Measurements from ENCODE around the gene P2RX5. TPM values are rescaled to one million over a fixed set of nuclear protein-coding genes. Genes with fewer than 3 reads are reported as not detected.

The P2RX5 gene
- total RNA-seq, 1 experiment from 2014 or later = 8.8 TPM

- POLR2A ChIA-PET = no interaction called here
- DNase-seq (ENCODE audit: low spot score) (no peak), ATAC-seq (no peak)
- peaks cover 54% of the 10 kb centered on the region for H3K36me3 Mint-ChIP-seq
- H3K4me3 Mint-ChIP-seq = no peak overlapping the region
- H3K27ac Mint-ChIP-seq = no peak overlapping the region
- no peaks in the 10 kb centered on the region for H3K9me3 Mint-ChIP-seq
- no peaks in the 10 kb centered on the region for H3K4me1 Mint-ChIP-seq
- CTCF ChIA-PET = interaction anchor here (0.8 to 1.8 kb wide), 2 partner anchors 25 to 579 kb away, joined by 3 to 7 read pairs; no protein-coding TSS in a partner anchor
- TF ChIP-seq ZNF232 (CRISPR knock-in tag; IDR thresholded peaks at IDR 0.05) (no peak), FOXP4 (CRISPR knock-in tag; IDR thresholded peaks at IDR 0.05) (no peak), NFATC4 (CRISPR knock-in tag; IDR thresholded peaks at IDR 0.05) (no peak), AFF4 (CRISPR knock-in tag; IDR thresholded peaks at IDR 0.05; ENCODE audit: borderline replicate concordance) (no peak), ZNF671 (CRISPR knock-in tag; IDR thresholded peaks at IDR 0.05) (no peak), PRDM15 (CRISPR knock-in tag; IDR thresholded peaks at IDR 0.05) (no peak), TP53 (CRISPR knock-in tag; IDR thresholded peaks at IDR 0.05) (no peak), ZNF281 (CRISPR knock-in tag; IDR thresholded peaks at IDR 0.05) (no peak), TCF7 (CRISPR knock-in tag; IDR thresholded peaks at IDR 0.05; ENCODE audit: low read depth) (no peak), FOXK1 (CRISPR knock-in tag; IDR thresholded peaks at IDR 0.05) (no peak), MYBL2 (CRISPR knock-in tag; IDR thresholded peaks at IDR 0.05) (no peak), SMAD3 (CRISPR knock-in tag; IDR thresholded peaks at IDR 0.05; ENCODE audit: borderline replicate concordance) (no peak), ESRRA (CRISPR knock-in tag; IDR thresholded peaks at IDR 0.05; ENCODE audit: borderline replicate concordance) (no peak), CREM (CRISPR knock-in tag; IDR thresholded peaks at IDR 0.05) (no peak)
- H3K27me3 Mint-ChIP-seq (ENCODE audit: low read depth) = no peaks in the 10 kb centered on the region
Observed at GRCh38 chr17:3627769-3628167, 68.2 kb downstream of the P2RX5 start.

Data from WTC11 (cell line).